Measurements from ENCODE around the gene U2AF1L4. TPM values are rescaled to one million over a fixed set of nuclear protein-coding genes. Genes with fewer than 3 reads are reported as not detected.

The U2AF1L4 gene
- total and polyA plus RNA-seq, 7 donors = 12.7 to 53.5 (median 18.2) TPM

- WGBS, 2 donors = 95 to 96% methylated on average over 20 of the region's 20 CpGs
- Histone ChIP-seq H3K27ac (no peak overlapping the region), H3K4me3 (no peak overlapping the region), H3K9me3 (no peaks in the 10 kb centered on the region), H3K4me1 (peaks cover 0 to 13% (median 6%) of the 10 kb centered on the region in 4 donors), H3K36me3 (peaks cover 11 to 53% (median 16%) of the 10 kb centered on the region in 4 donors), H3K27me3 (no peaks in the 10 kb centered on the region)
- intact Hi-C loops (cut with DNase I) = no loop called here
- no peak for TF ChIP-seq POLR2A (IDR thresholded peaks at IDR 0.05)
- no peak for TF ChIP-seq EP300 (IDR thresholded peaks at IDR 0.05)
- no peak for TF ChIP-seq POLR2AphosphoS5 (IDR thresholded peaks at IDR 0.05)
- TF ChIP-seq CTCF (IDR thresholded peaks at IDR 0.05) = no peak
- no peak for DNase-seq
These were observed 35.5 kb upstream of the U2AF1L4 start for GRCh38 chr19:35780717-35781116.

GRCh38 chr19:35780058-35780457 lies 34.8 kb upstream of the U2AF1L4 start:
- no peak overlapping the region for H3K4me3 ChIP-seq
- WGBS, 2 donors = 95 to 97% methylated on average over 16 of the region's 16 CpGs
- intact Hi-C loops (cut with DNase I) = no loop called here
- H3K4me1 ChIP-seq = peaks cover 0 to 13% (median 8%) of the 10 kb centered on the region in 4 donors
- no peak for DNase-seq
- TF ChIP-seq CTCF (IDR thresholded peaks at IDR 0.05) = no peak
- no peak for TF ChIP-seq POLR2AphosphoS5 (IDR thresholded peaks at IDR 0.05)
- no peak for TF ChIP-seq POLR2A (IDR thresholded peaks at IDR 0.05)
- TF ChIP-seq EP300 (IDR thresholded peaks at IDR 0.05) = no peak
- H3K9me3 ChIP-seq = no peaks in the 10 kb centered on the region
- no peaks in the 10 kb centered on the region for H3K27me3 ChIP-seq
- H3K36me3 ChIP-seq = peaks cover 11 to 50% (median 16%) of the 10 kb centered on the region in 4 donors
- H3K27ac ChIP-seq = no peak overlapping the region

- no peak for DNase-seq
- TF ChIP-seq CTCF (IDR thresholded peaks at IDR 0.05) = no peak
- TF ChIP-seq EP300 (IDR thresholded peaks at IDR 0.05) = no peak
- no peak for TF ChIP-seq POLR2AphosphoS5 (IDR thresholded peaks at IDR 0.05)
- TF ChIP-seq POLR2A (IDR thresholded peaks at IDR 0.05) = no peak
- H3K36me3 ChIP-seq = peaks cover 11 to 43% (median 16%) of the 10 kb centered on the region in 4 donors
- no peak overlapping the region for H3K4me3 ChIP-seq
- H3K27me3 ChIP-seq = no peaks in the 10 kb centered on the region
- peaks cover 0 to 19% (median 14%) of the 10 kb centered on the region in 4 donors for H3K4me1 ChIP-seq
- no peak overlapping the region for H3K27ac ChIP-seq
- no peaks in the 10 kb centered on the region for H3K9me3 ChIP-seq
- intact Hi-C loops (cut with DNase I) = loop anchor here (5.0 kb wide), 2 partner anchors 118 to 153 kb away; no protein-coding TSS in a partner anchor
- WGBS, 2 donors = 86 to 91% methylated on average over 8 of the region's 8 CpGs
These were observed 33.8 kb upstream of the U2AF1L4 start for GRCh38 chr19:35779033-35779432.

GRCh38 chr19:35777961-35778360 lies 32.7 kb upstream of the U2AF1L4 start:
- 81 to 97% methylated on average over 7 of the region's 7 CpGs for WGBS, 2 donors
- H3K36me3 ChIP-seq = peaks cover 11 to 43% (median 16%) of the 10 kb centered on the region in 4 donors
- TF ChIP-seq CTCF (IDR thresholded peaks at IDR 0.05) (no peak), POLR2A (IDR thresholded peaks at IDR 0.05) (no peak), POLR2AphosphoS5 (IDR thresholded peaks at IDR 0.05) (no peak), EP300 (IDR thresholded peaks at IDR 0.05) (no peak)
- no peaks in the 10 kb centered on the region for H3K9me3 ChIP-seq
- H3K4me1 ChIP-seq = peaks cover 0 to 19% (median 14%) of the 10 kb centered on the region in 4 donors
- H3K27me3 ChIP-seq = no peaks in the 10 kb centered on the region
- no peak overlapping the region for H3K27ac ChIP-seq
- intact Hi-C loops (cut with DNase I) = loop anchor here (5.0 kb wide), 2 partner anchors 119 to 154 kb away; no protein-coding TSS in a partner anchor
- no peak for DNase-seq
- no peak overlapping the region for H3K4me3 ChIP-seq

All from sigmoid colon (tissue), 7 donors.